HG02678 (cell line): ENCODE measurements around the gene PADI3.
"Not testable (repeated sequence)": the region's sequence is repeated elsewhere in the genome, so short reads cannot be mapped to it uniquely, and the experiment has no call there.

Experiments
- ATAC-seq: cut with Tn5 transposase; IDR thresholded peaks from one replicate; pipeline ENCODE4 v1.9.1; 2021; ENCODE audit warnings: mild to moderate bottlenecking, moderate library complexity; ENCODE audit not compliant: unreplicated experiment

PADI3 gene

DNA sequence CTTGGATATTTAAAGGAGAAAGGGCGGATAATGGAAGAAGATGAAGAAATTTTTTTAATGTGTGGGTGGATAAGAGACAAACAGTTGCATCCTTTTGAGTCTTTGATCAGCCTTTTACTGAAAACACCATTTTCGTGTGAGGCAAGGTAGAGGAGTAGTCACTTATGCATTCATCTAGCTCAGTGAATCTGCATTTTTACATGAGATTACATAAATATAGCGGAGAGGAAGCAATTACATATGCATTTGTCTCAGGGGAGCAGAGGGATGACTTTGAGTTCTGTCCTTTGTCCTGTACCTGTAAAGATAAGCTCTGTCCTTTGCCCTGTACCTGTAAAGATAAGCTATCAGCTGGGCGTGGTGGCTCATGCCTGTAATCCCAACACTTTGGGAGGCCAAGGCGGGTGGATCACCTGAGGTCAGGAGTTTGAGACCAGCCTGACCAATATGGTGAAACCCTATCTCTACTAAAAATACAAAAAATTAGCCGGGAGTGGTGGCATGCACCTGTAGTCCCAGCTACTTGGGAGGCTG is 73.0 kb downstream of the PADI3 start:
- ATAC-seq = not testable (repeated sequence)

DNA sequence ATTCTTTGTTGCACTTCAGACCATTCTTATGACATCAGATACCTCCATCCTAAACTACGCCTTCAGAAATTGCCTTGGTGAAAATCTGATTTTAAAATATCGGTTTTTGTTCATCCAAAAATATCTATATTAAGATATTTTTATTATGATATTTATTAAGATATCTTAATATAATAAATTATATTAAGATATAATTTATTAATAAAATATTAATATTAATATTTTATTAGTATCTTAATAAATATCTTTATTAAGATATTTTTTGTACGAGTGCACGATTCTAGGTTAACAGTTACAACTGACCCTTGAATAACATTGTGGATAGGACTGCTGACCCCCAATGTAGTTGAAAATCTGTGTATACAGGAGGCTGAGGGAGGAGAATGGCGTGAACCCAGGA is 80.0 kb downstream of the PADI3 start:
- ATAC-seq = no peak

DNA sequence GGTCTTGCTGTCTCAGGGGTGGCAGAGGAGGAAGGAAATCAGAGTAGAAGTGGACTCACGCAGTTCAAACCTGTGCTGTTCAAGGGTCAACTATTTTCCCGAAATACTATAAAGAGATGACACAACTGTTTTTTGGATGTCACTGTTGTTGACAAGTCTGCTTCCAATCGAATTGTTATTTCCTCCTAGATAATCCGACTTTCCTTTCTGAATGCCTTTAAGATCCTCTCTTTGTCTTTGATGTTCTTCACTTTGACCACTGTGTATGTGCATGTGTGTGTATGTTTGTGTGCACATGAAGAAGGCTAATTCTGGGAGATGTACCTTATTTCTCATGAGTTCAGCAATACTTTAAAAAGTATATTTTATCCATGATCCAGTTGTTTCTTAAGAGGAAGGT is 80.7 kb downstream of the PADI3 start:
- ATAC-seq = no peak

DNA sequence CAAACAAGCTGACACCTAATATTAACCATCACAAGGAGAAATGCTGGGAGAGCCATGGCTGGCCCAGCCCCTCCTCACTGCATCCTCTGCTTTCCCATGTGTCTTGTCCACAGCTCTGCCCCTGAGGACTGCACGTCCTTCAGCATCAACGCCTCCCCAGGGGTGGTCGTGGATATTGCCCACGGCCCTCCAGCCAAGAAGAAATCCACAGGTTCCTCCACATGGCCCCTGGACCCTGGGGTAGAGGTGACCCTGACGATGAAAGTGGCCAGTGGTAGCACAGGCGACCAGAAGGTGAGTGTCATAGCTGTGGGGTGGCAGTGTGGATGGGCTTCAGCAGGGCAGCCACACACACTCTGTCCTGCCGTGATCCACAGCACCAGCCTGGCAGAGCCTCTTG is 82.0 kb downstream of the PADI3 start:
- ATAC-seq = no peak

DNA sequence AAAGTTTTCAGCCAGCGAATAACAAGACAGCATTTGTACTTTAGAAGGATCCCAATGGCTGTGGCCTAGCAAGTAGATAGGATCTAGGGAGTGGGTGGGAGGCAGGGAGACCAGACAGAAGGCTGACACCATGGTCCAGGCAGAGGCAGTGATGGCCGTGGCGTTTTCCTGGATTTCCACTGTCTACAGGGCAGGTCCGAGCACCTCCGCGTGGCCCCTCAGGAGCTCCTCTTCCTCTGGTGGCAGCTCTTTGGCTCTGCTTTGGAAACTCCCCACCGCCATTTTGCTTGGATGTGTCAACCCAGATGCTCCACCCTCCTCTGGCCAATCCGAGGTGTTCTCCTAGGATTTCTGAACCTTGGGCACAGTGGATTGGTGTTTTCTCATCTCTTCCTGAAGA is 84.2 kb downstream of the PADI3 start:
- no peak for ATAC-seq
